ENCODE results near the gene RUBCN.

DNA sequence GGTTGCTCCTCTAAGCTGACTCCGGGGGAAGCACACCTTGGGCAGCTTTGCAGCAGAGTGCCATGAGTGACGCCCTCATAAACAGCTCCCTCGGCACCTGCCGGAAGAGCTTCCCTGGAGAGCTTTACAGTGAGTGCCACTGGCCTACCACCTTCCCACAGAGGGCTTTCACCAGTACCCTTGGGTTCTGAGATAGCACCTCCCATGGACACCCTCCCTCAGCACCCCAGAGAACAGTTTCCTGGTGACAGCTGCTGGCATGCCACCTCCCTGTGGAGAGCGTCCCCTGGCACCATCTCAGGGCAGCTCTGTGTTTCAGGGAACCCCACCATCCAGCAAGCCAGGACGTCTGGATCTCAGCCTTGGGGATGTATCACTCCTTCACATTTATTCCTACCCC, 49.1 kb downstream of the RUBCN start:
- TF ChIP-seq, protein P1, sequence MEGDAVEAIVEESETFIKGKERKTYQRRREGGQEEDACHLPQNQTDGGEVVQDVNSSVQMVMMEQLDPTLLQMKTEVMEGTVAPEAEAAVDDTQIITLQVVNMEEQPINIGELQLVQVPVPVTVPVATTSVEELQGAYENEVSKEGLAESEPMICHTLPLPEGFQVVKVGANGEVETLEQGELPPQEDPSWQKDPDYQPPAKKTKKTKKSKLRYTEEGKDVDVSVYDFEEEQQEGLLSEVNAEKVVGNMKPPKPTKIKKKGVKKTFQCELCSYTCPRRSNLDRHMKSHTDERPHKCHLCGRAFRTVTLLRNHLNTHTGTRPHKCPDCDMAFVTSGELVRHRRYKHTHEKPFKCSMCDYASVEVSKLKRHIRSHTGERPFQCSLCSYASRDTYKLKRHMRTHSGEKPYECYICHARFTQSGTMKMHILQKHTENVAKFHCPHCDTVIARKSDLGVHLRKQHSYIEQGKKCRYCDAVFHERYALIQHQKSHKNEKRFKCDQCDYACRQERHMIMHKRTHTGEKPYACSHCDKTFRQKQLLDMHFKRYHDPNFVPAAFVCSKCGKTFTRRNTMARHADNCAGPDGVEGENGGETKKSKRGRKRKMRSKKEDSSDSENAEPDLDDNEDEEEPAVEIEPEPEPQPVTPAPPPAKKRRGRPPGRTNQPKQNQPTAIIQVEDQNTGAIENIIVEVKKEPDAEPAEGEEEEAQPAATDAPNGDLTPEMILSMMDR (conservative IDR thresholded peaks at IDR 0.05): no peak
- TF ChIP-seq ZFX (IDR thresholded peaks at IDR 0.05): no peak
